Endodermal cell (in vitro differentiated cells): ENCODE measurements around the gene UBQLN3. TPM values are rescaled to one million over a fixed set of nuclear protein-coding genes. Genes with fewer than 3 reads are reported as not detected.

Experiments
- DNase-seq: peaks from one replicate; pipeline ENCODE4 v3.0.0-alpha.2; 2017
- H3K27ac ChIP-seq: 2 replicates; pipeline ENCODE4 v1.5.1; 2013; ENCODE audit warnings: mild to moderate bottlenecking, low read depth, low read length, moderate library complexity
- H3K27me3 ChIP-seq: 2 replicates; pipeline ENCODE4 v1.6.1; 2013; ENCODE audit warnings: mild to moderate bottlenecking, low read length, moderate library complexity; ENCODE audit not compliant: insufficient read depth, control insufficient read depth, poor library complexity, severe bottlenecking
- H3K36me3 ChIP-seq: 2 replicates; pipeline ENCODE4 v1.7.0; 2013; ENCODE audit warnings: mild to moderate bottlenecking, low read length, moderate library complexity; ENCODE audit not compliant: control insufficient read depth, insufficient read depth
- H3K4me1 ChIP-seq: one replicate; pipeline ENCODE4 v1.7.0; 2013; ENCODE audit warnings: low read length; ENCODE audit not compliant: control insufficient read depth, insufficient read depth
- H3K4me3 ChIP-seq: 2 replicates; pipeline ENCODE4 v1.5.1; 2013; ENCODE audit warnings: mild to moderate bottlenecking, low read length, moderate library complexity
- H3K9ac ChIP-seq: 2 replicates; pipeline ENCODE4 v1.6.1; 2013; ENCODE audit warnings: mild to moderate bottlenecking, low read length, moderate library complexity; ENCODE audit not compliant: poor library complexity, severe bottlenecking; ENCODE audit errors: extremely low read depth
- H3K9me3 ChIP-seq: 2 replicates; pipeline ENCODE4 v1.6.1; 2013; ENCODE audit warnings: mild to moderate bottlenecking, low read length, moderate library complexity; ENCODE audit not compliant: control insufficient read depth
- H3K27ac Mint-ChIP-seq: 2 replicates; pipeline ENCODE4 v1.8.0; 2020; ENCODE audit warnings: mixed read lengths
- H3K27me3 Mint-ChIP-seq: 2 replicates; pipeline ENCODE4 v1.8.0; 2021; ENCODE audit warnings: mild to moderate bottlenecking, mixed read lengths; ENCODE audit not compliant: insufficient read depth
- H3K36me3 Mint-ChIP-seq: 2 replicates; pipeline ENCODE4 v1.8.0; 2020; ENCODE audit warnings: low read depth, mixed read lengths
- H3K4me1 Mint-ChIP-seq: 2 replicates; pipeline ENCODE4 v1.8.0; 2020; ENCODE audit warnings: mixed read lengths
- H3K4me3 Mint-ChIP-seq: 2 replicates; pipeline ENCODE4 v1.8.0; 2020; ENCODE audit warnings: mild to moderate bottlenecking, moderate library complexity, mixed read lengths
- H3K9me3 Mint-ChIP-seq: 2 replicates; pipeline ENCODE4 v1.8.0; 2020; ENCODE audit warnings: mild to moderate bottlenecking, mixed read lengths
- WGBS, 2 experiments: methylation state at CpG; one replicate each; pipeline versions ENCODE4 v1.1.5 to v1.1.7; 2013; ENCODE audit warnings: missing lambda C conversion rate in 2 of 2, mixed read lengths in 1 of 2; ENCODE audit not compliant: insufficient coverage in 1 of 2, insufficient read length in 1 of 2; 5-methylcytosine and 5-hydroxymethylcytosine counted together
- total RNA-seq, 2 donors: library from RNA; stranded (reverse); fragmentation: NEBNext Ultra II Directional in 1 of 2; extraction: Animal tissue kit (Norgen Biotek cat#: 25700) in 1 of 2; gene quantifications; 2 replicates in 1 of 2; 3 replicates in 1 of 2; pipeline ENCODE4 v1.2.1, GENCODE V29; 2021
- TF ChIP-seq, protein P1 (sequence below): fragments of 200-600 bp; sonication (generic); conservative IDR thresholded peaks from 2 replicates; pipeline ENCODE4 v1.5.0; 2021; ENCODE audit warnings: antibody characterized with exemption, mild to moderate bottlenecking

UBQLN3 gene
- total RNA-seq, 2 donors from 2014 or later = 0.24 TPM; not detected in 1

DNA sequence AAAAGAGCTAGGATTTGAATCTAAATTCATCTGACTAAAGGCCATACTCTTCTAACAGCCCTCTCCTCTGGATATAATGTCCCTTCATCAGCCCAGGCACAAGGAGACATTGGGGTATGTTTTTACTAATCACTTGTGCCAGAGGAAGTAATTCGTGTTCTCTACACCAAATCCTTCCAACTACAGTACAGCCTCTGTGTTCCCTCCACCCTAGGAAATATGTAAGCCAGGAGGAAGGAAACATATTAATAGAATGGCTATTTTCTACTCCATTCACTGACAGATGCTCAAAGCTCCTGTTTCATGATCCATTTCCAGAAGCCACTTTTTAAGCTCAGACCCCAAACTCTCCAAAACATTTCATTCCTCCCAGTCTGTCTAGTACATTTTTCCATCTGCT lies 18.7 kb upstream of the UBQLN3 start:
- H3K27ac ChIP-seq = no peak overlapping the region
- no peak overlapping the region for H3K4me3 ChIP-seq
- no peak overlapping the region for H3K9ac ChIP-seq
- no peaks in the 10 kb centered on the region for H3K9me3 ChIP-seq
- DNase-seq = no peak
- no peaks in the 10 kb centered on the region for H3K27me3 ChIP-seq
- no peak overlapping the region for H3K4me3 Mint-ChIP-seq
- TF ChIP-seq, protein P1, sequence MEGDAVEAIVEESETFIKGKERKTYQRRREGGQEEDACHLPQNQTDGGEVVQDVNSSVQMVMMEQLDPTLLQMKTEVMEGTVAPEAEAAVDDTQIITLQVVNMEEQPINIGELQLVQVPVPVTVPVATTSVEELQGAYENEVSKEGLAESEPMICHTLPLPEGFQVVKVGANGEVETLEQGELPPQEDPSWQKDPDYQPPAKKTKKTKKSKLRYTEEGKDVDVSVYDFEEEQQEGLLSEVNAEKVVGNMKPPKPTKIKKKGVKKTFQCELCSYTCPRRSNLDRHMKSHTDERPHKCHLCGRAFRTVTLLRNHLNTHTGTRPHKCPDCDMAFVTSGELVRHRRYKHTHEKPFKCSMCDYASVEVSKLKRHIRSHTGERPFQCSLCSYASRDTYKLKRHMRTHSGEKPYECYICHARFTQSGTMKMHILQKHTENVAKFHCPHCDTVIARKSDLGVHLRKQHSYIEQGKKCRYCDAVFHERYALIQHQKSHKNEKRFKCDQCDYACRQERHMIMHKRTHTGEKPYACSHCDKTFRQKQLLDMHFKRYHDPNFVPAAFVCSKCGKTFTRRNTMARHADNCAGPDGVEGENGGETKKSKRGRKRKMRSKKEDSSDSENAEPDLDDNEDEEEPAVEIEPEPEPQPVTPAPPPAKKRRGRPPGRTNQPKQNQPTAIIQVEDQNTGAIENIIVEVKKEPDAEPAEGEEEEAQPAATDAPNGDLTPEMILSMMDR = no peak
- H3K36me3 ChIP-seq = no peaks in the 10 kb centered on the region
- H3K27ac Mint-ChIP-seq = no peak overlapping the region
- H3K36me3 Mint-ChIP-seq = no peaks in the 10 kb centered on the region
- peaks cover 3% of the 10 kb centered on the region for H3K4me1 ChIP-seq
- no peaks in the 10 kb centered on the region for H3K9me3 Mint-ChIP-seq
- peaks cover 18% of the 10 kb centered on the region for H3K4me1 Mint-ChIP-seq
- 80% methylated on average over 1 of the region's 1 CpG; no CpG with 5 or more reads in 1 of the 2 experiments for WGBS, 2 experiments
- H3K27me3 Mint-ChIP-seq = peaks cover 16% of the 10 kb centered on the region

- Mint-ChIP-seq H3K27ac (no peak overlapping the region), H3K27me3 (peaks cover 22% of the 10 kb centered on the region), H3K4me3 (no peak overlapping the region), H3K4me1 (peaks cover 18% of the 10 kb centered on the region), H3K36me3 (no peaks in the 10 kb centered on the region), H3K9me3 (no peaks in the 10 kb centered on the region)
- Histone ChIP-seq H3K27ac (no peak overlapping the region), H3K36me3 (no peaks in the 10 kb centered on the region), H3K4me3 (no peak overlapping the region), H3K27me3 (no peaks in the 10 kb centered on the region), H3K9ac (no peak overlapping the region), H3K9me3 (no peaks in the 10 kb centered on the region), H3K4me1 (peaks cover 3% of the 10 kb centered on the region)
- WGBS, 2 experiments = 94 to 98% methylated on average over 5 of the region's 5 CpGs
- TF ChIP-seq, protein P1 = no peak
- no peak for DNase-seq
Observed at GRCh38 chr11:5527716-5528115, 18.0 kb upstream of the UBQLN3 start.

DNA sequence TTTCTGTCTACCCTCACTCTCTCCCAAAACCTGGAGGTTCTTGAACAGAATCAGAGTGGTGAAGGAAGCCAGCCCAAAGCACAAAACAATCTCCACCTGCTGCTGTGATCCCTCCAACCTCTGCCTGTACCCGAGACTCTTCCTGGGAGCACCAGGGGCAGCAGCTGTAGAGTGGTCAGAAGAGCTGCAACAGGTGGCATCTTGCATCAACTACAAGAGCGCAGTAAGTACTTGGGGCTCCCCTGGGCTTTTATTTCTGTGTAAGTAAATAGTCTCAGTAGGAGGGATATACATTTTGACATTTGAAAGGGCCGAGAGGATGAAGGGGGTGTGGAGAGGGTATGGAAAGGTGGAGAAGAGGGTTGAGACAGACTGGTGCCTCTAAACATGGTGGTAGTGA lies 15.0 kb upstream of the UBQLN3 start:
- Histone ChIP-seq H3K27ac (no peak overlapping the region), H3K9ac (no peak overlapping the region), H3K4me1 (no peaks in the 10 kb centered on the region), H3K4me3 (no peak overlapping the region), H3K9me3 (no peaks in the 10 kb centered on the region), H3K27me3 (no peaks in the 10 kb centered on the region), H3K36me3 (no peaks in the 10 kb centered on the region)
- Mint-ChIP-seq H3K27ac (no peak overlapping the region), H3K27me3 (peaks cover 23% of the 10 kb centered on the region), H3K9me3 (no peaks in the 10 kb centered on the region), H3K36me3 (no peaks in the 10 kb centered on the region), H3K4me3 (no peak overlapping the region), H3K4me1 (peaks cover 12% of the 10 kb centered on the region)
- WGBS, 2 experiments = 73 to 88% methylated on average over 2 to 3 of the region's 3 CpGs
- no peak for DNase-seq
- TF ChIP-seq, protein P1 = no peak
